RPMI7951 (cell line): ENCODE data around the gene ZNF775. TPM values are rescaled to one million over a fixed set of nuclear protein-coding genes. Genes with fewer than 3 reads are reported as not detected.
"Not testable (repeated sequence)": the region's sequence is repeated elsewhere in the genome, so short reads cannot be mapped to it uniquely, and the experiment has no call there.

Source experiments
- DNase-seq: peaks from one replicate; pipeline ENCODE4 v3.0.0-alpha.2; 2012; ENCODE audit warnings: low read depth
- total RNA-seq: library from RNA; depleted of rRNA; stranded (reverse); fragments of >200 nt; shearing (Covaris generic); gene quantifications from 2 replicates; pipeline ENCODE4 v1.2.3, GENCODE V29; 2014

ZNF775 gene
- total RNA-seq, 1 experiment from 2014 or later: 1.8 TPM

GRCh38 chr7:150382123-150382843 lies 3.2 kb downstream of the ZNF775 start:
- no peak for DNase-seq

- DNase-seq: no peak
Observed at GRCh38 chr7:150382844-150383225, 3.7 kb downstream of the ZNF775 start.

- DNase-seq: peak; percentile 44
Observed at GRCh38 chr7:150383710-150384397, 4.7 kb downstream of the ZNF775 start.

- DNase-seq: no peak
Observed at GRCh38 chr7:150384406-150385301, 5.5 kb downstream of the ZNF775 start.

- no peak for DNase-seq
Observed at GRCh38 chr7:150385302-150385723, 6.2 kb downstream of the ZNF775 start.

- not testable (repeated sequence) for DNase-seq
Observed at GRCh38 chr7:150385884-150386283, 6.8 kb downstream of the ZNF775 start.

- no peak for DNase-seq
Observed at GRCh38 chr7:150388306-150388705, 9.2 kb downstream of the ZNF775 start.

- no peak for DNase-seq
Observed at GRCh38 chr7:150388709-150389531, 9.8 kb downstream of the ZNF775 start.

GRCh38 chr7:150389532-150389816 lies 10.3 kb downstream of the ZNF775 start:
- DNase-seq: no peak

- no peak for DNase-seq
Observed at GRCh38 chr7:150390205-150390604, 11.1 kb downstream of the ZNF775 start.

GRCh38 chr7:150393325-150393724 lies 14.2 kb downstream of the ZNF775 start:
- DNase-seq: no peak

- no peak for DNase-seq
Observed at GRCh38 chr7:150396426-150396825, 17.3 kb downstream of the ZNF775 start.

- DNase-seq: no peak
Observed at GRCh38 chr7:150396851-150397260, 17.7 kb downstream of the ZNF775 start.

- DNase-seq: no peak
Observed at GRCh38 chr7:150397346-150398107, 18.4 kb downstream of the ZNF775 start.

- DNase-seq: no peak
Observed at GRCh38 chr7:150398108-150398964, 19.2 kb downstream of the ZNF775 start.

GRCh38 chr7:150398965-150399320 lies 19.8 kb downstream of the ZNF775 start:
- no peak for DNase-seq

- DNase-seq: no peak
Observed at GRCh38 chr7:150399421-150400007, 20.4 kb downstream of the ZNF775 start.

- DNase-seq: peak; percentile 90
Observed at GRCh38 chr7:150400008-150400787, 21.1 kb downstream of the ZNF775 start.
